Posterior vena cava (tissue), 2 donors: Measurements from ENCODE around the gene LAT. TPM values are rescaled to one million over a fixed set of nuclear protein-coding genes. Genes with fewer than 3 reads are reported as not detected.
A peak's percentile ranks its signal among the peaks of the same experiment; 100 is the strongest.
"Not testable (repeated sequence)": the region's sequence is repeated elsewhere in the genome, so short reads cannot be mapped to it uniquely, and the experiment has no call there.

Experiments
- DNase-seq: peaks from one replicate; pipeline ENCODE4 v3.0.0-alpha.2; 2020; ENCODE audit warnings: low spot score
- intact Hi-C, 2 donors: fragments of 100-400 bp; cut with DNase I; formaldehyde crosslinking; loops; one replicate each; pipeline versions ENCODE4 v1.14.1 to v1.14.2; 2022 to 2023
- total RNA-seq, 2 donors: library from RNA; stranded (reverse); fragmentation: NEBNext Ultra II Directional; extraction: Animal tissue kit (Norgen Biotek cat#: 25700); gene quantifications; one replicate each; pipeline ENCODE4 v1.2.1, GENCODE V29; 2021
- donor health status: DM: yes; HTN: yes; CAD: no.
- donor health status: DM: yes; HTN: yes; CAD: no.

The LAT gene
- total RNA-seq, 2 donors from 2014 or later = 9.7 to 11.4 TPM

DNA sequence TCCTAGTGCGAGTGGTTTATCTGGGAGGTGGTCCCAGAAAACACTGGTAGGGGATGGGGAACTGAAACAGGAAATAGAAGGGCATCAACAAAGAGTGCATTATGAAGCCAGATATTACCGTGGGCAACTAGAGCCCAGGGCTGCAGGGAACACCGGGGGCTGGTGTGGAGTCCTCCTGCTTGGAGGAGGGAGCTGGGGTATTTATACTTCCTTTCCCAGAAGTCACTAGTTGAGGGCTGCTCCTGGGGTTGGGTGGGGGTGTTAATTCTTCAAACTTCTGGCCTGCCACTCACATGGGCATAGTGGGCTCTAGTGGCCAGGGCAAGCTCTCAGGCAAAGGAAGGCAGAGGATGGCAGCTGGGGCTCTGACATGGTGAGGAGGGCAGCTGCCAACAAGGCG, 14.7 kb downstream of the LAT start:
- no peak for DNase-seq
- intact Hi-C loops = no loop called here

DNA sequence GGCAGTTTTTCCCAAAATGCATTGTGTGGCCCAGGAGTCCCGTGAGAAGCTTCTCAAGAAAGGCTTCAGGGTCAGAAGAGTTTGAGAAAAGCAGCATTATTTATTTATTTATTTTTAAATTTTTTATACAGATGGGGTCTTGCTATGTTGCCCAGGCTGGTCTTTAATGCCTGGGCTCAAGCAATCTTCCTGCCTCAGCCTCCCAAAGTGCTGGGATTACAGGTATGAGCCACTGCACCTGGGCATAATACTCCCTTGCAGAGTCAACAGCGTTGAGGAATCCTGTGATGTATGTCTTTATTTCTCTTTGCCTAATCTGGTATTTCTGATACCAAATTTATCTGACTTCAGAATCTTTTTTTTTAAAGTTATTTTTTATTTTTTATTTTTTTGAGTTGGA, 15.2 kb downstream of the LAT start:
- no peak for DNase-seq
- intact Hi-C loops = no loop called here

DNA sequence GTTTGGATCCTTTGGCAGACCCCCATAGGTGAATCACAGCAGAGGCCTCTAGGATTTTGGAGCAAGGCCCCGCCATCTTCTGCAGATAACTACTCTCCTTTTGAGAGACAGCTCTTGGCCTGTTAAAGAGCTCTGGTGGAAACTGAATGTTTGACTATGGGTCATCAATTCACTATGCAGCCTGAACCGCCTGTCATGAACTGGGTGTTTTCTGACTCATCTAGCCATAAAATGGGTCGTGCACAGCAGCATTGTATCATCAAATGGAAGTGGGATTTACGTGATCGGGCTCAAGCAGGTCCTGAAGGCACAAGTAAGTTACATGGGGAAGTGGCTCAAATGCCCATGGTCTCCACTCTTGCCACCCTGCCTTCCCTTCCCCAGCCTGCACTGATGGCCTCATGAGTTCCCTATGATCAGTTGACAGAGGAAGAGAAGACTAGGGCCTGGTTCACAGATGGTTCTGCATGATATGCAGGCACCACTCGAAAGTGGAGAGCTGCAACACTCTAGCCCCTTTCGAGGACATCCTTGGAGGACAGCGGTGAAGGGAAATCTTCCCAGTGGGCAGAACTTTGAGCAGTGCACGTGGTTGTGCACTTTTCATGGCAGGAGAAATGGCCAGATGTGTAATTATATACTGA, 19.8 kb downstream of the LAT start:
- DNase-seq, intact Hi-C loops: not testable (repeated sequence)

DNA sequence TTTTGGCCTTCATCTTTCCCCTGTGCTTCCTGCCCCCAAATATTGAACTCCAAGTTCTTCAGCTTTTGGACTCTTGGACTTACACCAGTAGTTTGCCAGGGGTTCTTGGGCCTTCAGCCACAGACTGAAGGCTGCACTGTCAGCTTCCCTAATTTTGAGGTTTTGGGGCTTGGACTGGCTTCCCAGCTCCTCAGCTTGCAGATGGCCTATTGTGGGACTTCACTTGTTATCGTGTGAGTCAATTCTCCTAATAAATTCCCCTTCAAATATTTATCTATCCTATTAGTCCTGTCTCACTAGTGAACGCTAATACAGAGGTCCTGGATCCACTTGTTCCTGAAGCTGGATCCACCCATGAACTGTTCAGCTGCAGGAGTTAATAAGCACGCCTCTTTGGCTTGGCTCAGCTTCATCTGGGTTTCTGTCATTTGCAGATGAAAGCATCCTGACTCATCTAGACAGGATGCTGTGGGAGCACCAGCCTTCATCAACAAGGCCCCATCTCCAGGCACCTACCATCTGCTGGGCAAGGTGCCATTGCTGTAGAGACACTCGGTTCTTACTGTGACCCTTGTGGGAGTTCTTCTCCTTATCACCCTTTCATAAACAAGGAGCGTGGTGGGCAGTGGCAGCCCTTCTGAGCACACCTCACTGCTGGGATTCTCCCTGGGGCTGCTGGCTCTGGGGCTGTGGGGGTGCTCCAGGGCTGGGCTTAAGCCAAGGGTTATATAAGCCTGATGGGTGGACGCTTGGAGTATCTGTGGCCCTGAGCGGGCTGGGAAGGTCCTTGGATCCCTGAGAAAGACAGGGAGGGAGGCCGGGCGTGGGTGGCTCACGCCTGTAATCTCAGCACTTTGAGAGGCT, 23.1 kb downstream of the LAT start:
- intact Hi-C loops = no loop called here
- no peak for DNase-seq

DNA sequence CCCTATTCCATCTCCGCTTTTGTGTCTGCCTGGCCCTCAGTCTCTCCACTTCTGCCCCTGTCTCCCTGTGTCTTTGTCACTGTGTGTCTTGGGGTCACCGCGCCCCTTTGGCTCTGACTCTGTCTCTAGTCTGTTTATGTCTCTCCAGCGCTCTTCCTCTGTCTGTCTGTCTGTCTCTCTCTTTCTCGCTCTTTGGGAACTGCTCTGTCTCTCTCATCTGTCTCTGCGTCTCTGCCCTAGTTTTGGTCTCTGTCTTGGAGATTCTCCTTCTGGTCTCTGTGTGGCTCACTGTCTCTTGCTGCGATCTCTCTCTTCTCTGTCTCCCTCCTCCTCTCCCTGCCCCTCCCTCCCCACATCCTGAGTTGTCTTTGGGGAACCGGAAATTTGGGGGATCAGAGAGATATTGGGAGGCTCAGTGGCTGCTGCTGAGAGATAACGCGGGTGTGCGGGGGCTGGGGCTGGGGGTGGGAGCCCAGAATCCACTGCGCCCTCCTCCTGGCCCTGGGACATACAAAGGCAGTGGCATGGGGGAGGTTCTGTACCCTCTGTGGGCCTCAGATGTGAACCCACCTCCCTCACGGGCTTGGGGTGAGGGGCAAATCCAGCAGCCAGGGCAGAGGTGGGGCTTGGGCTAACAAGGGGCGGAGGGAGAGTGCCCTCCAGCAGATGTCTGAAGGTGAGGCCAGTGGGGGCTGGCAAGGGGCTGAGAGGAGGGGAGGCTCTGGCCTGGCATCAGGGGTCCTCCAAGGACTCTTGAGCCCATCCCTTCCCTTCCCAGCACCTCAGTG, 24.4 kb downstream of the LAT start:
- no peak for DNase-seq
- intact Hi-C loops = no loop called here

DNA sequence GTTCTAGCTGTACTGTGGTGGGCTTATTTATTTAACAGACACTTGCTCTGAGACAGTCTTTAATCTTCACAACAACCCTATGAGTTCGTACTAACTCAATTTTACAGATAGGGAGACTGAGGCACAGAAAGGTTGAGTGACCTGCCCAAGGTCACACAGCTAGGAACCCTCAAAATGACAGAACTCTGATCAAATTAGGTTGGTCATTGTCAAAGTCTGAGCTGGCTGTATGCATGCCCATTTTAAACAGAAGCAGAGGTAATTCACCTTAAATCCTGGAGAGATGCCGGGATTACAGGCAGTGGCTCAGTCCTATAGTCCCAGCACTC, 24.9 kb downstream of the LAT start:
- DNase-seq = no peak
- intact Hi-C loops = no loop called here

DNA sequence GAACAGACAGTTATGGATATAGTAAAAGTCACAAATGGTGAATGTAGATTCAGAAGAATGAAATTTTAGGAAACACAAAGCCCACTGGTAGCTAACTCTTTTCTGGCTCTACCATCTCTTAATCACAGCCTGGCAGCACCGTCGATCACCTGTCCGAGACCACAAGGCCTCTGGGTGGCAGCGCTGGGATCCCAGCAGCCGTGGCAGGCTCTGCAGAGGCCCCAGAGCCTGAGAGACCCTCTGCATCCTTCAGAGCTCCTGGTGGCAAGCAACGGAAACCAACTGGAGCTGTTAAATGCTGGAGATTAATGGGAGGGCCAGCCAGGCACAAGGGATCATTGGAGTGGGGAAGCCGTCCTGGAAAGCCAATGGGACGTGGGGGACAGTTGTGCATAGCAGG, 26.3 kb downstream of the LAT start:
- intact Hi-C loops = no loop called here
- DNase-seq = no peak

DNA sequence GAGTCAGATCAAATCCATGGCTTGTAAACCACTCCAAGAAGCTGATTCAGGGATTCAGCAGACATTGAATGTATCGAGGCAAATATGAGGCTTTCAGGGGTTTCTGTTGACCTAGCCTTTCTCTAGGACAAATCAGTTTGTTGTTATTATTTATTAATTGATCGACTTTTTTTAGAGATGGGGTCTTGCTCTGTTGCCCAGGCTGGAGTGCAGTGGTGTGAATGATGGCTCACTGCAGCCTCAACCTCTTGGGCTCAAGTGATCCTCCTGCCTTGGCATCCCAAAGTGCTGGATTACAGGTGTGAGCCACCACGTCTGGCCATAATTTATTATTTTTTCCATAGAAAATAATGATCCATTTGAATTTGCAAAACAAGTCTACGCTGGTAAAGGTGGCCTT, 27.0 kb downstream of the LAT start:
- no peak for DNase-seq
- intact Hi-C loops = no loop called here

DNA sequence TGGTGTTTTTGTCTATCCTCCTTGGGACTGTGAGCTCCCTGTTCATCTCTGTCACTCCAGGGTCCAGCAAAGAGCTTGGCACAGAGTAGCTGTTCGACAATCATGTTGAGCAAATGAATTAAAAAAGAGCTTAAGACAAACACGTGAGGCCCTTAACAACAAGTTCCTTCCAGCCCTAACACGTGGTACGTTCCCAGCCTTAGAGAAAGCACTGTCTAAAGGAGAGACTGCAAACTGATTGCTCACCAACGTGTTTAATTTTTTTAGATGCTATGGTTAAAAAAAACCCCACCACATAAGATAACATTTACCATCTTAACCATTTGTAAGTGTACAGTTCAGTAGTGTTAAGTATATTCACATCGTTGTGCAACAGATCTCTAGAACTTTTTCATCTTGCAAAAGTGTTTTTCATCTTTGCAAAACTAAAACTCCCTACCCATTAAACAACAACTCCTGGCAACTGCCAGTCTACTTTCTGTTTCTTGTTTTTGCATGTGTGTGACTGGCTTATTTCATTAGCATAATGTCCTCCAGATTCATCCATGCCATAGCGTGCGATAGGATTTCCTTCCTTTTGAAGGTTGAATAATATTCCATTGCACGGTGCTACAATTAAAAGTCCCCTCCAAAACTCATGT, 28.2 kb downstream of the LAT start:
- intact Hi-C loops = no loop called here
- DNase-seq = no peak

DNA sequence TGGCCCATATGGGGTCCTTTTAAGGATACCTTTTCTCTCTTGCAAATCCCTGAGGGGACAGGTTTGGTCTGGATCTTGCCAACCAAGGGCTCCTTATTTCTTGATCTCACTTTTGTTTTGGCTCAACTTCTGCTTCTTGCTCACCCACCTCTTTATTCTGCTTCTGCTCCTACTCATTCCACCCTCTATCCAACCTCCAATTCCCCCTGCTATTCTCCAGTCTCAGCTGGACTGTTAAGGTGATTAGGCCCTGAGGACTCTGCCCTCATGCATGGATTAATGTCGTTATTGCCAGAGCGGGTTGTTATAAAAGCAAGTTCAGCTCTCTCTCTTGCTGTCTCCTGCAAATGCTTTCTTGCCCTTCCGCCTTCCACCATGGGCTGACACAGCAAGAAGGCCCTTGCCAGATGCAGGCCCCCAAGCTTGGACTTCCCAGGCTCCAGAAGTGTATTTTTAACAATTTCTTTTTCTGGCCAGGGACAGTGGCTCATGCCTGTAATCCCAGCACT, 29.8 kb downstream of the LAT start:
- intact Hi-C loops = no loop called here
- no peak for DNase-seq

DNA sequence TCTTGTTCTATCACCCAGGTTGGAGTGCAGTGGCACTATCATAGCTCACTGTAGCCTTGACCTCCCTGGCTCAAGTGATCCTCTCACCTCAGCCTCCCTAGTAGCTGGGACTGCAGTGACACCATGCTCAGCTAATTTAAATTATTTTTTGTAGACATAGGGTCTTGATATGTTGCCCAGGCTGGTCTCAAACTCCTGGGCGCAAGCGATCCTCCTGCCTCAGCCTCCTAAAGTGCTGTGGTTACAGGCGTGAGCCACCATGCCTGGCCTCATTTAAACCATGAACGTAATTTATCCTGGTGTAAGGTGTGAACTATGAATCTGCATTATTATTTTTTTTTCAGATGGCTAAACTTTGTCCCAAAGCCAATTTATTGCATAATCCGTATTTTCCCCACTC, 37.3 kb downstream of the LAT start:
- DNase-seq = peak; percentile 15
- intact Hi-C loops = no loop called here

DNA sequence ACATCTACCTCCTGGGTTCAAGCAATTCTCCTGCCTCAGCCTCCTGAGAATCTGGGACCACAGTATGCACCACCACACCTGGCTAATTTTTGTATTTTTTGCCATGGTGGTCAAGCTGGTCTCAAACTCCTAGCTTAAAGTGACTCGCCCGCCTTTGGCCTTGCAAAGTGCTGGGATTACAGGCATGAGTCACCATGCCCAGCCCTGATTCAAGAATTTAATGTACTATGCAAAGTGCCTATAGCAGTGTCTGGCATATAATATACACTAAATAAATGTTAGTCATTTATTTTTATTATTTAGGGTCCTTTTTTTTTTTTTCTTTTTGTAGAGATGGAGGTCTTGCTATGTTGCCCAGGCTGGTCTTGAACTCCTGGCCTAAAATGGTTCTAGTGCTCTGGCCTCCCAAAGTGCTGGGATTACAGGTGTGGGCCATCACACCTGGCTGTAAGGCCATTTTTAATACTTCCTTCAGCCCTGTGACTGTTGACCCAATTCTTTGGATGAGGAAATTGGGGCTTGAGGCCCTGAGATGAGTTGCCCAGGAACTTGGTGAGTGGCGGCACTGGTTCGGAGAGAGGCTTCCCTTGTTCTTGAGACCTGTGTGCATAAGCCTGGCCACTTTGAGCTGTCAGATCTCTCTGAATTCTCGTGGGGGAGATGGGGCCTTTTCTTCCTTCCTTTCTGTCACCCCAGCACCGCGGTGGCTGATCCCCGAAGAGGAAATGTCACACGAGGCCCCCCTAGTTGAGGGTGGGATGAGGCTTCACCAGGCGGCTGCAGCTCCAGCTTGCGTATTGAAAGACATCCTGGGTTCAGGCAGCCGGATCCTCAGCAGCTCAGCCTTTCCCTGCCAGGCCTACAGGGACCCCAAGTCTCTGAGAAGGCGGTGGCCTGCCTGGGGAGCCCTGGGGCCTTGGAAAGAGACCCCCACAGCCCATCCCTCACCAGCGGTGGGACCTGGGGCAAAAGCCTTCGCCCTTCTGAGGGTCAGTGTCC, 38.7 kb downstream of the LAT start:
- DNase-seq = peak; percentile 70
- intact Hi-C loops = no loop called here

DNA sequence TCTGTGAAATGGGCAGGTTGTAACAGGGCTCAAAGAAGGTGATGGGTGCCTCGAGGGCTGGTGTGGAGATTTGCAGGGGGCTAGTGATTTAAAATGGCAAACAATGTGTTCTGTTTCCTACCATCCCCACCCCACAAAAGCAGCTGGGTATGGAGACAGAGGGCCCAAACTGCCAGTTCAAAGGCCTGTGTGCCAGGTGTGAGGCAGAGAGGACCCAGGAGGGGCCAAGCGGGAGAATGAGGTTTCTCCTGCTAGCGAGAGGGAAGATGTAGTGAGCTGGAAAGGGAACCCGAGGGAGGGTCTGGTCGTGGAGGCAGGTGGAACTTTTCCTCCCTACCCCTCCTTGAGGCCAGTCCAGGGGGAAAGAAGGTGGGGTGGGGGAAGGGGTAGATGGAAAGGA, 39.4 kb downstream of the LAT start:
- intact Hi-C loops = no loop called here
- peak; percentile 16 for DNase-seq

DNA sequence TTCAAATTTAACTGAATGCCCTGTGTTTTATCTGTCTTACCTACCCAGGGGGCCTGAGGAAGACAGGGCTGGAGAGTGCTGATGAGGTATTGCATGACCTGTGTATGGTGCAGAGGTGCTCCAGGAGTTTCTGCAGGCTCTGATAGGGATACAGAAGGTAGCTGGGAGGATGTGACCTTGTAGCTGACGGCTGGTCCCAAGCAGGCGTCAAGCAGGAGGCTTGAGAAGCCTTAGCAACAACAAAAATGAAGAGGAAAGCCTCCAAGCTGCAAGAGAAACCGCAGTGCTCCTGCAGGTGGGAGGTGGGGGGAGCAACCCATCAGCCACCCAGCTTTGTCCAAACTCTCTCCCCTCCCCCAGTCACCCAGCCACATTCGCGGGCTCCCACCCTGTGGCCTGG, 40.4 kb downstream of the LAT start:
- DNase-seq = no peak
- intact Hi-C loops = no loop called here

DNA sequence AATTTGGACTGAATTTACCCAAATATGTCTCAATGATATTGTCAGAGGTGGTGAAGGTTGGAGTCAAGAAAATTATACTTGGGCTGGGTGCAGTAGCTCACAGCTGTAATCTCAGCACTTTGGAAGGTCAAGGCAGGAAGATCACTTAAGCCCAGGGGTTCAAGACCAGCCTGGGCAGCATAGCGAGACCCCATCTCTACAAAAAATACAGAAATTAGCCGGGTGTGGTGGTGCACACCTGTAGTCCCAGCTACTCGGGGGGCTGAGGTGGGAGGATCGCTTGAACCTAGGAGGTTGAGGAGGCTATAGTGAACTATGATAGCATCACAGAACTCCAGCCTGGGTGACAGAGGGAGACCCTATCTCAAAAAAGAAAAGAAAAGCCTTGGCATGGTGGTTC, 40.9 kb downstream of the LAT start:
- DNase-seq = peak; percentile 22
- intact Hi-C loops = no loop called here

DNA sequence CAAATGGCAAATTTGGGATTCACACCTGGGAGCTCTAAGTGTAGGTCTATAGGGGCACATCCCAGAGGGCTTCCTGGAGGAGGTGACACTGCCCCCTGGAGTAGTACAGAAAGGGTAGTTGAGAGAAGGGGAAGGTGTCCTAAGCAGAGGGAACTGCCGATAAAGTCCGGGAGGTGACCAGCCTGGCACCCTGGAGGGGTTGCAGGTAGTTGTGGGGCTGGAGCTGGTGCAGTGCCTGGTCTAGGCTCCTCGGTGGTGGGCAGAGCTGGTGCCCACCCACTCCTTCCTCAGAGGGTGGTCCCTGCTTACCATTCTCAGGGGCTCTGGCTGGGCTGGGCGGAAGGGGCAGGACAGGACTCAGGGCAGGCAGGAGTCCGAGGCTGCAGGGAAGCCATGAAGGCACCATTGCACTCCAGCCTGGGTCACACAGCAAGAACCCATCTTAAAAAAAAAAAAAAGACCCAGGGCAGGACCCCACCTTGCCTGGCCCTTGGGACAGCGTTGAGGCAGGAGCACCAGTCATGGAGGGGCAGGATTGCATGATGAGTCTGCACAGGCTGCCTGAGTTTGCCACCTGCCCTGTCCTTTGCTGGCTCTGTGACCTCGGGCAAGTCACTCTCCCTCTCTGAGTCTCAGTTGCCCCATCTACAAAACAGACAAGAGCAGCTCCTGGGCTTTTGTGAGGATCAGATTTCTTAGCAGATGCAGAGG, 43.8 kb downstream of the LAT start:
- DNase-seq = peak; percentile 67
- intact Hi-C loops = no loop called here

DNA sequence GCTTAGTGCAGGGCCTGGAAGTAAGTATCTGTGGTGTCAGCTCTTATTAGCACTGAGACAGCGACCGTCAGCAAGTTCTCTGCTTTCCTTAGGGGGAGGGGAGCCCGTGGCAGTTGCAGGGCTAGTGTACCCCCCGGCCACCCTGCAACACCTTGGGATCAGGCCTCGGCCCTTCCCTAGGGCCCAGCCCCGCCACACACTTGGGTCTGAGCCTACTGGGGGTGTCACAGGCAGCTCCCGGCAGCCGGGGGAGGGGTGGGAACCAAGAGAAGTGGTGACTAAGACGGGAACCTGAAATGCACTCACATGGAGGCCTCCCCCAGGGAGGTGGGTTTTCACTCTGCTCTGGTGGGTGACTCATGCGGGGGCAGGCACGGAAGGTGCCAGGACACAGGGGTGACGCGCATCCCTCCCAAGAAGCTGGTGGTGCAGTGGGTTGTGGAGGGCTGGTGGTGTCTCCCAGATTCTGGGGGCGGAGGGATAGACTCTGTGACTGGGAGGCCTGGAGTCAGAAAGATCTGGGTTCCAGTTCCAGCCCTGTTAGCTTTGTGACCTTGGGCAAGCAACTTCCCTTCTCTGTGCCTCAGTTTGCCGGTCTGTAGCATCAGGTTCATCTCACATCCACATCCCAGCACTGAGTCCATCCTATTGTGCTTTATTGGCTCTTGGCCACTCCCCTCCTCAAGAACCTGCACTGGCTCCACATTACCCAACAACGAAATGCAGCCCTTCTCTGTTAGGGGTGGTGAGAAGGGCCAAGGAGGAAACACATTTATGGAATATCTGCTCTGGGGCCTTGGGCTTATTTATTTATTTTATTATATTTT, 44.5 kb downstream of the LAT start:
- intact Hi-C loops = no loop called here
- peak; percentile 83 for DNase-seq
